ENCODE results near the gene BCL6B.

BCL6B gene

DNA sequence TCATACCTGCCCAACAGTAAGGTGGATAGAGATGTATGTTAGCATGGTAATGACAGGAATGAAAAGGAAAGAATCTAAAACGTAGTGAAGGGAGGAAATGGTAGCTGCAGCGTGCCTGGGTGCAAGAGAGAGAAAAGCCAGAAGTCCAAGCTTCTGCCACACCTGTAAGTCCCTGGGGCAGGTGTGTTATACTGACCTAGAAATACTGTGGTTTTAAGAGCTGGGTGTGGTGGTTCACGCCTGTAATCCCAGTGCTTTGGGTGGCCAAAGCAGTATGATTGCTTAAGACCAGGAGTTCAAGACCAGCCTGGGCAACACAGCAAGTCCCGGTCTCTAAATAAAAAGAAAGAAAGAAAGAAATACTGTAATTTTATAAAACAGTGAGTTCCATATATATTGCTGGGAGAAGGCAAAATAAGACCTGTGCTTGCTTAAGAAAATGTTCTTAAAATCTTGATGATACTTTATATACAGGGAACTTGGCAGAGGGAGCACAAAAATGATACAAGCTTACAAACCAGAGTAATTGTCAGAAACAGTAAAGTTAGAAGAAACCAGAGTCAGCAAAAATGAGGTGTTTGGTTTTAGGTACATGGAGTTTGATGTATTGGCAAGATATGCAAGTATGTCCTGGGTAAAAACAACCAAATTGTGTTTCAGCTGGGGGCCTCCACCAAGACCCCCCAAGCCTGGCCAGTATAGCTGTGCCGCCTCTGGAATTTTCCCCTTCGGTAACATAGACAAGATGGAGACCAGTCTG, 20.4 kb upstream of the BCL6B start:
- TF ChIP-seq CTCF (IDR thresholded peaks at IDR 0.05), result no peak
- no peak for TF ChIP-seq ZFX (IDR thresholded peaks at IDR 0.05; ENCODE audit: borderline replicate concordance)
- no peak overlapping the region for H3K27ac ChIP-seq

DNA sequence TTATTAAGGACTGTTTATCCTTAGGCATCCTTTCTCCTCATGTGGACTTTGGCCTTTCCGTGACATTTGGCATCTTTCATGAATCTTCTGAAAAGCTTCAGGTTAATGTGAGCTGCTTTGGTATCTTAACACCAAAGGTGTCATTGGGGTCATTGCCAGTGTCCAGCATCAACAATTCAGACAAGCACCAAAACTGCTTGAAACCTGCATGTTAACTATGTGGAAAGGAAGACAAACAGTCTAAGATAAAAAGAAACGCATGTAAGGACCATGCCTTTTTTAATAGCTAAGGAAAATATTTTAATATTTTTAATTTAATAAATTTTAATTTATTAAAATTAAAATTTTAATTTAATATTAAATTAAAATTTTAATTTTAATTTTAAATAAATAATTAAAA, 19.1 kb upstream of the BCL6B start:
- no peak overlapping the region for H3K27ac ChIP-seq
- TF ChIP-seq ZFX (IDR thresholded peaks at IDR 0.05; ENCODE audit: borderline replicate concordance) (no peak), CTCF (IDR thresholded peaks at IDR 0.05) (no peak)

GRCh38 chr17:7004398-7005253, 18.2 kb upstream of the BCL6B start:
- H3K27ac ChIP-seq, result no peak overlapping the region

GRCh38 chr17:7005716-7006115, 17.1 kb upstream of the BCL6B start:
- no peak overlapping the region for H3K27ac ChIP-seq
- TF ChIP-seq ZFX (IDR thresholded peaks at IDR 0.05; ENCODE audit: borderline replicate concordance), result no peak
- TF ChIP-seq CTCF (IDR thresholded peaks at IDR 0.05), result no peak

More at GRCh38 chr17:7004398-7005253, 18.2 kb upstream of the BCL6B start:
- TF ChIP-seq ZFX (IDR thresholded peaks at IDR 0.05; ENCODE audit: borderline replicate concordance), result no peak
- TF ChIP-seq CTCF (IDR thresholded peaks at IDR 0.05), result peak; percentile 80

- no peak for TF ChIP-seq ZFX (IDR thresholded peaks at IDR 0.05; ENCODE audit: borderline replicate concordance)
- TF ChIP-seq CTCF (IDR thresholded peaks at IDR 0.05), result no peak
- H3K27ac ChIP-seq, result no peak overlapping the region
These were observed 15.7 kb upstream of the BCL6B start for GRCh38 chr17:7007143-7007542.

GRCh38 chr17:7010523-7010922, 12.3 kb upstream of the BCL6B start:
- no peak overlapping the region for H3K27ac ChIP-seq
- TF ChIP-seq ZFX (IDR thresholded peaks at IDR 0.05; ENCODE audit: borderline replicate concordance) (no peak), CTCF (IDR thresholded peaks at IDR 0.05) (no peak)

GRCh38 chr17:7011415-7011814, 11.4 kb upstream of the BCL6B start:
- TF ChIP-seq ZFX (IDR thresholded peaks at IDR 0.05; ENCODE audit: borderline replicate concordance) (no peak), CTCF (IDR thresholded peaks at IDR 0.05) (no peak)
- peak overlapping the region; percentile 93 for H3K27ac ChIP-seq

Measured in 22Rv1 (cell line).